CD4-positive, alpha-beta T cell (primary cell): ENCODE measurements around the gene SLC38A9. TPM values are rescaled to one million over a fixed set of nuclear protein-coding genes. Genes with fewer than 3 reads are reported as not detected.

Source experiments
- ATAC-seq: fragments of 200-7000 bp; cut with Tn5 transposase; one replicate; pipeline ENCODE4 v1.10.0; 2022; ENCODE audit warnings: mild to moderate bottlenecking; ENCODE audit not compliant: poor library complexity
- CTCF ChIA-PET: fragments of 350-600 bp; sonication (Branson Sonifier 250); formaldehyde crosslinking; loops from one replicate; lab custom pipeline; 2021; ENCODE audit warnings: antibody characterized with exemption, inconsistent platforms; lab: Charles Lee
- POLR2A ChIA-PET: fragments of 350-600 bp; sonication (Branson Sonifier 250); formaldehyde crosslinking; loops from one replicate; lab custom pipeline; 2021; ENCODE audit warnings: antibody characterized with exemption, inconsistent platforms; lab: Charles Lee
- DNase-seq, 14 experiments: peaks; one replicate each; pipeline ENCODE4 v3.0.0-alpha.2; 2013 to 2020; ENCODE audit warnings: mixed read lengths in 2 of 14
- H3K27ac ChIP-seq, 2 donors: one replicate each; pipeline versions ENCODE4 v1.5.1 to v1.7.0; 2013; ENCODE audit warnings: low read length in 2 of 2, low read depth in 1 of 2, mild to moderate bottlenecking in 1 of 2
- H3K27me3 ChIP-seq, 2 experiments: 1 replicate in 1 of 2; 2 replicates in 1 of 2; pipeline versions ENCODE4 v1.6.1 to v1.7.0; 2013; ENCODE audit warnings: low read length in 2 of 2, control low read depth in 1 of 2, mild to moderate bottlenecking in 1 of 2, moderate library complexity in 1 of 2; ENCODE audit not compliant: insufficient read depth in 2 of 2, control insufficient read depth in 1 of 2
- H3K36me3 ChIP-seq: one replicate; pipeline ENCODE4 v1.6.1; 2013; ENCODE audit warnings: low read length, control low read depth; ENCODE audit not compliant: insufficient read depth
- H3K4me1 ChIP-seq: one replicate; pipeline ENCODE4 v1.6.1; 2013; ENCODE audit warnings: low read length, control low read depth; ENCODE audit not compliant: insufficient read depth
- H3K4me3 ChIP-seq: one replicate; pipeline ENCODE4 v1.5.1; 2013; ENCODE audit warnings: mild to moderate bottlenecking, low read length, moderate library complexity
- H3K9me3 ChIP-seq, 2 experiments: 1 replicate in 1 of 2; 2 replicates in 1 of 2; pipeline versions ENCODE4 v1.6.1 to v1.7.0; 2013; ENCODE audit warnings: low read length in 2 of 2, mild to moderate bottlenecking in 2 of 2, control low read depth in 1 of 2, moderate library complexity in 1 of 2; ENCODE audit not compliant: control insufficient read depth in 1 of 2, insufficient read depth in 1 of 2
- H3K27ac Mint-ChIP-seq: one replicate; pipeline ENCODE4 v1.8.0; 2020; ENCODE audit warnings: mixed read lengths
- H3K27me3 Mint-ChIP-seq: one replicate; pipeline ENCODE4 v1.8.0; 2021; ENCODE audit warnings: mixed read lengths
- H3K36me3 Mint-ChIP-seq: one replicate; pipeline ENCODE4 v1.8.0; 2021; ENCODE audit warnings: low read depth, mixed read lengths
- H3K4me1 Mint-ChIP-seq: one replicate; pipeline ENCODE4 v1.8.0; 2021; ENCODE audit warnings: low read depth, mixed read lengths
- H3K4me3 Mint-ChIP-seq: one replicate; pipeline ENCODE4 v1.8.0; 2020; ENCODE audit warnings: mild to moderate bottlenecking, mixed read lengths
- H3K9me3 Mint-ChIP-seq: one replicate; pipeline ENCODE4 v1.8.0; 2020; ENCODE audit warnings: mixed read lengths
- CTCF ChIP-seq: fragments of 200-600 bp; IDR thresholded peaks from one replicate; pipeline ENCODE4 v1.8.0; 2022; ENCODE audit warnings: antibody characterized with exemption, mild to moderate bottlenecking
- intact Hi-C, 2 experiments: fragments of 100-400 bp; cut with DNase I in 1 of 2; cut with micrococcal nuclease in 1 of 2; formaldehyde crosslinking; loops; one replicate each; pipeline versions ENCODE4 v1.15.1 to v1.9.0; 2023 to 2025; cut with DNase I, micrococcal nuclease
- total RNA-seq, 174 experiments: library from RNA in 2 of 174; stranded (reverse) in 2 of 174; gene quantifications; one replicate each; pipeline ENCODE4 v1.2.3 and lab custom pipeline; 2021 to 2026

The SLC38A9 gene
- total RNA-seq, 2 experiments from 2014 or later: 10.0 to 10.3 TPM

GRCh38 chr5:55577353-55578060 is 134.6 kb downstream of the SLC38A9 start:
- Histone ChIP-seq H3K4me1 (no peaks in the 10 kb centered on the region), H3K36me3 (no peaks in the 10 kb centered on the region), H3K9me3 (no peaks in the 10 kb centered on the region), H3K27ac (no peak overlapping the region), H3K4me3 (no peak overlapping the region), H3K27me3 (no peaks in the 10 kb centered on the region)
- peaks cover 9% of the 10 kb centered on the region for H3K4me1 Mint-ChIP-seq
- no peaks in the 10 kb centered on the region for H3K9me3 Mint-ChIP-seq
- intact Hi-C loops: no loop called here
- no peak overlapping the region for H3K27ac Mint-ChIP-seq
- DNase-seq (no peak), ATAC-seq (no peak)
- H3K4me3 Mint-ChIP-seq: no peak overlapping the region
- CTCF ChIA-PET: no interaction called here
- TF ChIP-seq CTCF: no peak
- POLR2A ChIA-PET: no interaction called here
- H3K27me3 Mint-ChIP-seq: peaks cover 4% of the 10 kb centered on the region
- H3K36me3 Mint-ChIP-seq: no peaks in the 10 kb centered on the region

GRCh38 chr5:55576661-55577060 is 135.5 kb downstream of the SLC38A9 start:
- no peaks in the 10 kb centered on the region for H3K36me3 Mint-ChIP-seq
- H3K4me3 ChIP-seq: no peak overlapping the region
- no peaks in the 10 kb centered on the region for H3K36me3 ChIP-seq
- H3K4me1 ChIP-seq: no peaks in the 10 kb centered on the region
- POLR2A ChIA-PET: no interaction called here
- H3K27ac Mint-ChIP-seq: no peak overlapping the region
- no peak for TF ChIP-seq CTCF
- CTCF ChIA-PET: no interaction called here
- H3K9me3 Mint-ChIP-seq: no peaks in the 10 kb centered on the region
- no peaks in the 10 kb centered on the region for H3K9me3 ChIP-seq
- intact Hi-C loops: no loop called here
- no peak for DNase-seq
- H3K27me3 Mint-ChIP-seq: peaks cover 4% of the 10 kb centered on the region
- peaks cover 4% of the 10 kb centered on the region for H3K4me1 Mint-ChIP-seq
- no peaks in the 10 kb centered on the region for H3K27me3 ChIP-seq
- no peak overlapping the region for H3K27ac ChIP-seq
- H3K4me3 Mint-ChIP-seq: no peak overlapping the region
- no peak for ATAC-seq

Other genes with a start within 250 kb of the SLC38A9 start
- gene PLPP1, start 177.4 kb downstream of the SLC38A9 start, total RNA-seq: 1 to 10 TPM; 2.9 to 3.0 TPM
- gene DDX4, start 25.7 kb upstream of the SLC38A9 start, total RNA-seq: not detected
- not detected for gene IL31RA, start 139.0 kb upstream of the SLC38A9 start, total RNA-seq